ENCODE measurements around the gene NEK6. TPM values are rescaled to one million over a fixed set of nuclear protein-coding genes. Genes with fewer than 3 reads are reported as not detected.

Gene NEK6
- total RNA-seq, 6 experiments from 2014 or later: 61.6 to 128 (median 67.5) TPM

DNA sequence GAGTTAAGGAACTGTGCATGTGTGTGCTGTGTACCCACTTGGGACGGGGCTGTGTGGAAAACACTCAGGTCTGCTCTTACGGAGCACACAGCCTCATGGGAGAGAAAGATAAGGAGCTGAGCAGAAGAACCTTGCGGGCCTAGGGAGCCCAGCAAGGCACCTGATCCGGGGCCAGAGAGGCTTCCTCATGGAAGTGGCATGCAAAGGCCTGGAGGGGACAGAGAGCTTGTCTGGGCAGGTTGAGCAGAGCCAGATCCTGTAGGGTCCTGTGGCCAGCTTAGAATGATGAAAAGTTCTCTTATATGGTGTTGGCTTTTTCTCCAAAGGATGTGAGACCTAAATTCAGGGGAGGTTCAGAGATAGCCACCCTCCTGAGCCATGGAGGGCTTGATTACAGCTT is 45.2 kb downstream of the NEK6 start:
- Histone ChIP-seq H3K4me3 (no peak overlapping the region), H3K27me3 (no peaks in the 10 kb centered on the region), H3K27ac (no peak overlapping the region), H3K9me3 (no peaks in the 10 kb centered on the region), H3K4me1 (peaks cover 0 to 3% (median 0%) of the 10 kb centered on the region in 4 donors), H3K36me3 (peaks cover 0 to 29% (median 0%) of the 10 kb centered on the region in 4 donors)
- WGBS (ENCODE audit: insufficient coverage, low coverage, low lambda C conversion rate, missing lambda C conversion rate): 100% methylated on average over 1 of the region's 4 CpGs
- intact Hi-C loops (cut with DNase I): no loop called here
- ATAC-seq (no peak), DNase-seq (no peak)
- TF ChIP-seq, protein P1, sequence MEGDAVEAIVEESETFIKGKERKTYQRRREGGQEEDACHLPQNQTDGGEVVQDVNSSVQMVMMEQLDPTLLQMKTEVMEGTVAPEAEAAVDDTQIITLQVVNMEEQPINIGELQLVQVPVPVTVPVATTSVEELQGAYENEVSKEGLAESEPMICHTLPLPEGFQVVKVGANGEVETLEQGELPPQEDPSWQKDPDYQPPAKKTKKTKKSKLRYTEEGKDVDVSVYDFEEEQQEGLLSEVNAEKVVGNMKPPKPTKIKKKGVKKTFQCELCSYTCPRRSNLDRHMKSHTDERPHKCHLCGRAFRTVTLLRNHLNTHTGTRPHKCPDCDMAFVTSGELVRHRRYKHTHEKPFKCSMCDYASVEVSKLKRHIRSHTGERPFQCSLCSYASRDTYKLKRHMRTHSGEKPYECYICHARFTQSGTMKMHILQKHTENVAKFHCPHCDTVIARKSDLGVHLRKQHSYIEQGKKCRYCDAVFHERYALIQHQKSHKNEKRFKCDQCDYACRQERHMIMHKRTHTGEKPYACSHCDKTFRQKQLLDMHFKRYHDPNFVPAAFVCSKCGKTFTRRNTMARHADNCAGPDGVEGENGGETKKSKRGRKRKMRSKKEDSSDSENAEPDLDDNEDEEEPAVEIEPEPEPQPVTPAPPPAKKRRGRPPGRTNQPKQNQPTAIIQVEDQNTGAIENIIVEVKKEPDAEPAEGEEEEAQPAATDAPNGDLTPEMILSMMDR (IDR thresholded peaks at IDR 0.05): no peak
- TF ChIP-seq POLR2A (IDR thresholded peaks at IDR 0.05): no peak

DNA sequence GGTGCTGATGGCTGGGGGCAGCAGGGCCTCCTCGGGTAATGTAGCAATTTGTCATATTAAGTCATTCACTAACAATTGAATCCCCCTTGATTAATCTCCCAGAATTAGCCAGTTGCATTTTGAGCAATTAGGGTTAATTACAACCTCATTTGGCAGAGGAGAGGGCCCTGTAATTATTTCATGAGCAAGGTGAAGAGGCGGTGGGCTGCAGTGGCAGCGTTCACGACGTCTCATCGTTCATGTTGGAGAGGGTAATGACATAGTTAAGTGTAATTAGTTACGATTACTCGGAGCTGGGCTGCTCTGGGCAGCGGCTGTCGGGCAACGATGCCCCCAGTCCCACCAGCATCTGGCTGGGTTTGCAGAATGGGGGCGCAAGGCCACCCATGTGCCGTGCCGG is 46.0 kb downstream of the NEK6 start:
- Histone ChIP-seq H3K4me1 (no peaks in the 10 kb centered on the region), H3K4me3 (no peak overlapping the region), H3K27ac (no peak overlapping the region), H3K9me3 (no peaks in the 10 kb centered on the region), H3K27me3 (no peaks in the 10 kb centered on the region), H3K36me3 (peaks cover 0 to 29% (median 0%) of the 10 kb centered on the region in 4 donors)
- DNase-seq: no peak
- TF ChIP-seq, protein P1 (IDR thresholded peaks at IDR 0.05): no peak
- no peak for TF ChIP-seq POLR2A (IDR thresholded peaks at IDR 0.05)
- intact Hi-C loops (cut with DNase I): no loop called here
- no peak for ATAC-seq
- 93% methylated on average over 5 of the region's 14 CpGs for WGBS (ENCODE audit: insufficient coverage, low coverage, low lambda C conversion rate, missing lambda C conversion rate)

DNA sequence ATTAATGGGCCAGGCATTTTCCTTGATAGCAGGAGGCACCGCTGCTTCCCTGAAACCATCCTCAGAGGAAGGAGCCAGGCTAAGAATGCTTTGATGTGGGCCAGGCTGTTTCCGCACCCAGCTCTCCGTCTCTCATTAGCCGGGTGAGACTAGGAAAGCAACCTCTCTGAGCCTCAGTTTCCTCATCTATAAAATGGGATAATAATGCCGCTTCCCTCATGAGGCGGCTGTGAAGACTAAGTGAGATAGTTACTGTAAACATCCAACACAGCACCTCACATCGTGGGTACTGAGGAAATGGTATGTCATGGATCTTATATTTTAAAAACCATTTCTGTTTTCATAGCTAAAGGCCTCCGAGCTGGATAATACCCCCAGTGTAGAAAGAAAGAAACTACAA is 46.5 kb downstream of the NEK6 start:
- Histone ChIP-seq H3K36me3 (peaks cover 0 to 29% (median 0%) of the 10 kb centered on the region in 4 donors), H3K27ac (no peak overlapping the region), H3K27me3 (no peaks in the 10 kb centered on the region), H3K9me3 (no peaks in the 10 kb centered on the region), H3K4me3 (no peak overlapping the region), H3K4me1 (no peaks in the 10 kb centered on the region)
- DNase-seq: no peak
- WGBS (ENCODE audit: insufficient coverage, low coverage, low lambda C conversion rate, missing lambda C conversion rate): 85% methylated on average over 6 of the region's 8 CpGs
- intact Hi-C loops (cut with DNase I): no loop called here
- TF ChIP-seq POLR2A (IDR thresholded peaks at IDR 0.05): no peak
- no peak for ATAC-seq

DNA sequence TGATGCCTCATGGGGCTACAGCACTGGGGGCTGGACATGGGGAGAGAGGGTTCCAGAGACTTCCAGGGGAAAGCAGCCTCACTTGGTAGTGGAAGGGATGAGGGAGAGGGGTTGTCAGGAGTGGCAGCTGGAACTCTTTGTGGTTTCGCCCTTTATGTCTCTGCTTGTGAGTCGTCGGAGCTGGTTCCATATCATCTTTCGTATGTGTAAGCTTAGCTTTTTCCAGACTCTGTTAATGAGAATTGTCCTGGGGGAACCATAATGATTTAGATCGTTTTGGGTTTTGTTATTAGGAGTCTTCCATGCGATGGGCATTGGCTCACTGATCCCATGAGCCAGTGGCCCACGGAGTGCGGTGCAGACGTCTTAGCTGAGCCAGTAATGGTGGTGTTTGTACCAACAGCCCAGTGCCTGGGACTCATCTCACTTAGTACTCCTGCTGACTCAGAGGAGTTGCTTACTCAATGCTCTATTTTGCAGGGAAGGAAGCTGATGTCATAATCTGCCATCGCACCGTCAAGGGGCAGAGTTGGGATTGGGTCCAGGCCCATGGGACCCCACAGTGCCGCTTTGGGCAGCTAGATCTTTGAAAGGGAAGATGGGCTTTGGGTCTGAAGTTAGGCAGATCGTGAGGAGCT is 48.5 kb downstream of the NEK6 start:
- H3K36me3 ChIP-seq: peaks cover 0 to 29% (median 0%) of the 10 kb centered on the region in 4 donors
- peak in 2 of 4 donors; percentile 11 to 19 for ATAC-seq
- no peak overlapping the region for H3K4me3 ChIP-seq
- H3K9me3 ChIP-seq: no peaks in the 10 kb centered on the region
- TF ChIP-seq, protein P1 (IDR thresholded peaks at IDR 0.05): no peak
- no peak for TF ChIP-seq POLR2A (IDR thresholded peaks at IDR 0.05)
- no peaks in the 10 kb centered on the region for H3K27me3 ChIP-seq
- H3K27ac ChIP-seq: no peak overlapping the region
- WGBS (ENCODE audit: insufficient coverage, low coverage, low lambda C conversion rate, missing lambda C conversion rate): 46% methylated on average over 4 of the region's 13 CpGs
- intact Hi-C loops (cut with DNase I): no loop called here
- H3K4me1 ChIP-seq: no peaks in the 10 kb centered on the region
- DNase-seq: no peak

DNA sequence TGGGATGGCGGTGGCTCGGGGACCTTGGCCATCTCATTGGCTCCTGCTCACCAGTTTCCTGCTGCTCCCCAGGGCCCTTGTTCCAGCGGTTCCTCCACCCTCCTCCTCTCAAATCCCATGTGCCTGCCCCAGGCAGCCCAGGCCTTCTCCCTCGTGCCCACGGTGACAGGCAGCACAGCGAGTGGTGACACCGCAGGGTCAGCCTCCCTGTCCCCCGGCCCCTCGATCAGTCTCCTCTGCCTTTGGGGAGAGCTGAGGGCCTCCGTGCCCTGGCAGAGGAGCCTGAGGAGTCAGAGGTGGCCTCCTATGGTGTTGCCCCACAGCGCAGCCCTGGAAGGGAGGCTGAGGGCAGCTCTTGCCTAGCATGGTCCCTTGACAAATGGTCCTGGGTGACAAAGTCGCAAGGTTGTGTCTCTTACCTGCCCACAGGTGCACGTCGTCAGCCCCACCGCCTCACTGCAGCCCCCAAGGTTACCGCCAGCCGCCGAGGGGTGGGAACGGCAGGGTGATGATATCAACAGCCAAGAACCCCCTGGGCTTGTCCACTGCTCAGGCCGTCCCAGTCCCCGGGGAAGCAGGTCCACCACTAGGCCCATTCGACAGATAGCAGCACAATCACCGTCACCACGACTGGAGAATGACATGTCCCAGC is 49.8 kb downstream of the NEK6 start:
- peaks cover 0 to 23% (median 0%) of the 10 kb centered on the region in 4 donors for H3K36me3 ChIP-seq
- TF ChIP-seq, protein P1 (IDR thresholded peaks at IDR 0.05): no peak
- TF ChIP-seq POLR2A (IDR thresholded peaks at IDR 0.05): no peak
- H3K4me1 ChIP-seq: no peaks in the 10 kb centered on the region
- ATAC-seq (no peak), DNase-seq (no peak)
- intact Hi-C loops (cut with DNase I): no loop called here
- WGBS (ENCODE audit: insufficient coverage, low coverage, low lambda C conversion rate, missing lambda C conversion rate): 98% methylated on average over 7 of the region's 24 CpGs
- no peak overlapping the region for H3K4me3 ChIP-seq
- H3K9me3 ChIP-seq: no peaks in the 10 kb centered on the region
- H3K27ac ChIP-seq: no peak overlapping the region
- H3K27me3 ChIP-seq: no peaks in the 10 kb centered on the region
